Measurements from ENCODE around the gene AQP12B. TPM values are rescaled to one million over a fixed set of nuclear protein-coding genes. Genes with fewer than 3 reads are reported as not detected.

AQP12B gene
- total and polyA plus RNA-seq, 2 experiments from 2014 or later: not detected

- no peak overlapping the region for H2AFZ ChIP-seq
- 48 to 49% methylated on average over 7 of the region's 7 CpGs for WGBS, 2 experiments (ENCODE audit: low coverage in 1 of 2, low lambda C conversion rate in 2 of 2, missing lambda C conversion rate in 2 of 2)
- DNase-seq: no peak
- in situ Hi-C loops (cut with MboI): no loop called here
- no peaks in the 10 kb centered on the region for H3K36me3 ChIP-seq (ENCODE audit: low read depth)
- 0 out of 2 replicates have a peak, but pooled peaks cover 3% of the 10 kb centered on the region for H3K27me3 ChIP-seq (replicated peaks; ENCODE audit: insufficient read depth)
- H3K27ac ChIP-seq: no peak overlapping the region
- H4K20me1 ChIP-seq (ENCODE audit: insufficient read depth): no peaks in the 10 kb centered on the region
- TF ChIP-seq EZH2 (IDR thresholded peaks at IDR 0.05; ENCODE audit: insufficient read depth, poor library complexity, severe bottlenecking) (no peak), EZH2phosphoT487 (IDR thresholded peaks at IDR 0.05; ENCODE audit: insufficient read depth, low read depth) (no peak)
- no peak overlapping the region for H3K4me2 ChIP-seq (ENCODE audit: unreplicated experiment)
- no peak overlapping the region for H3K9ac ChIP-seq
- H3K9me2 ChIP-seq (ENCODE audit: insufficient read depth): no peaks in the 10 kb centered on the region
- H3K4me1 ChIP-seq (ENCODE audit: insufficient read depth): no peaks in the 10 kb centered on the region
- H3F3A ChIP-seq (ENCODE audit: insufficient read depth): no peaks in the 10 kb centered on the region
- no peaks in the 10 kb centered on the region for H3K79me2 ChIP-seq (ENCODE audit: insufficient read depth)
- no peaks in the 10 kb centered on the region for H3K9me3 ChIP-seq (ENCODE audit: low read depth)
- H3K4me3 ChIP-seq: no peak overlapping the region
These were observed 43.0 kb upstream of the AQP12B start for GRCh38 chr2:240725671-240726070.

GRCh38 chr2:240725266-240725665, 42.6 kb upstream of the AQP12B start:
- Histone ChIP-seq H3K9me3 (ENCODE audit: low read depth) (no peaks in the 10 kb centered on the region), H3K36me3 (ENCODE audit: low read depth) (no peaks in the 10 kb centered on the region), H3K27ac (no peak overlapping the region), H3K27me3 (replicated peaks; ENCODE audit: insufficient read depth) (no peaks in the 10 kb centered on the region), H3K4me3 (no peak overlapping the region), H2AFZ (no peak overlapping the region), H3K9ac (no peak overlapping the region), H3K4me2 (ENCODE audit: unreplicated experiment) (no peak overlapping the region), H3K4me1 (ENCODE audit: insufficient read depth) (no peaks in the 10 kb centered on the region), H3F3A (ENCODE audit: insufficient read depth) (no peaks in the 10 kb centered on the region), H3K79me2 (ENCODE audit: insufficient read depth) (no peaks in the 10 kb centered on the region), H4K20me1 (ENCODE audit: insufficient read depth) (no peaks in the 10 kb centered on the region), H3K9me2 (ENCODE audit: insufficient read depth) (no peaks in the 10 kb centered on the region)
- DNase-seq: no peak
- no peak for TF ChIP-seq EZH2 (IDR thresholded peaks at IDR 0.05; ENCODE audit: insufficient read depth, poor library complexity, severe bottlenecking)
- TF ChIP-seq EZH2phosphoT487 (IDR thresholded peaks at IDR 0.05; ENCODE audit: insufficient read depth, low read depth): no peak
- in situ Hi-C loops (cut with MboI): no loop called here
- WGBS, 2 experiments (ENCODE audit: low coverage in 1 of 2, low lambda C conversion rate in 2 of 2, missing lambda C conversion rate in 2 of 2): 60 to 70% methylated on average over 12 of the region's 12 CpGs

- Histone ChIP-seq H3K9me3 (ENCODE audit: low read depth) (no peaks in the 10 kb centered on the region), H3F3A (ENCODE audit: insufficient read depth) (no peaks in the 10 kb centered on the region), H3K36me3 (ENCODE audit: low read depth) (no peaks in the 10 kb centered on the region), H3K4me1 (ENCODE audit: insufficient read depth) (no peaks in the 10 kb centered on the region), H3K4me3 (no peak overlapping the region), H3K4me2 (ENCODE audit: unreplicated experiment) (no peak overlapping the region), H3K27ac (no peak overlapping the region), H3K27me3 (replicated peaks; ENCODE audit: insufficient read depth) (no peaks in the 10 kb centered on the region), H4K20me1 (ENCODE audit: insufficient read depth) (no peaks in the 10 kb centered on the region), H3K79me2 (ENCODE audit: insufficient read depth) (no peaks in the 10 kb centered on the region), H3K9ac (no peak overlapping the region), H2AFZ (no peak overlapping the region), H3K9me2 (ENCODE audit: insufficient read depth) (no peaks in the 10 kb centered on the region)
- WGBS, 2 experiments (ENCODE audit: low coverage in 1 of 2, low lambda C conversion rate in 2 of 2, missing lambda C conversion rate in 2 of 2): 53 to 55% methylated on average over 10 of the region's 10 CpGs
- no peak for DNase-seq
- TF ChIP-seq EZH2 (IDR thresholded peaks at IDR 0.05; ENCODE audit: insufficient read depth, poor library complexity, severe bottlenecking): no peak
- no peak for TF ChIP-seq EZH2phosphoT487 (IDR thresholded peaks at IDR 0.05; ENCODE audit: insufficient read depth, low read depth)
- in situ Hi-C loops (cut with MboI): no loop called here
These were observed 41.7 kb upstream of the AQP12B start for GRCh38 chr2:240724431-240724830.

- H2AFZ ChIP-seq: no peak overlapping the region
- H3K9me3 ChIP-seq (ENCODE audit: low read depth): no peaks in the 10 kb centered on the region
- no peak for DNase-seq
- no peak overlapping the region for H3K4me3 ChIP-seq
- H3K79me2 ChIP-seq (ENCODE audit: insufficient read depth): no peaks in the 10 kb centered on the region
- no peaks in the 10 kb centered on the region for H3K27me3 ChIP-seq (replicated peaks; ENCODE audit: insufficient read depth)
- H3K36me3 ChIP-seq (ENCODE audit: low read depth): no peaks in the 10 kb centered on the region
- in situ Hi-C loops (cut with MboI): no loop called here
- WGBS, 2 experiments (ENCODE audit: low coverage in 1 of 2, low lambda C conversion rate in 2 of 2, missing lambda C conversion rate in 2 of 2): 73 to 76% methylated on average over 9 of the region's 9 CpGs
- H3K4me1 ChIP-seq (ENCODE audit: insufficient read depth): no peaks in the 10 kb centered on the region
- no peak overlapping the region for H3K27ac ChIP-seq
- no peaks in the 10 kb centered on the region for H3F3A ChIP-seq (ENCODE audit: insufficient read depth)
- no peaks in the 10 kb centered on the region for H3K9me2 ChIP-seq (ENCODE audit: insufficient read depth)
- no peaks in the 10 kb centered on the region for H4K20me1 ChIP-seq (ENCODE audit: insufficient read depth)
- H3K4me2 ChIP-seq (ENCODE audit: unreplicated experiment): no peak overlapping the region
- H3K9ac ChIP-seq: no peak overlapping the region
- TF ChIP-seq EZH2 (IDR thresholded peaks at IDR 0.05; ENCODE audit: insufficient read depth, poor library complexity, severe bottlenecking) (no peak), EZH2phosphoT487 (IDR thresholded peaks at IDR 0.05; ENCODE audit: insufficient read depth, low read depth) (no peak)
These were observed 41.2 kb upstream of the AQP12B start for GRCh38 chr2:240723851-240724250.

All from GM23248 (cell line).